HepG2 (cell line): ENCODE measurements around the gene PITX3. TPM values are rescaled to one million over a fixed set of nuclear protein-coding genes. Genes with fewer than 3 reads are reported as not detected.

Experiments used
- ATAC-seq: fragments of 200-7000 bp; cut with Tn5 transposase; 3 replicates; pipeline ENCODE4 v1.9.1; 2020; ENCODE audit warnings: mild to moderate bottlenecking, moderate library complexity
- BruUV-seq: library from RNA; stranded (reverse); fragments of 400-500 nt; replicated peaks from 2 replicates; lab custom pipeline; 2021; lab: Mats Ljungman, UMichigan
- CTCF ChIA-PET: fragments of 300-600 bp; formaldehyde crosslinking; extraction: SDS; loops from one replicate; lab custom pipeline; 2021; ENCODE audit warnings: low total read pairs, inconsistent platforms, low intra/inter-chr PET ratio; lab: Yijun Ruan, JAX
- POLR2A ChIA-PET: fragments of 350-600 bp; sonication (Branson Sonifier 250); formaldehyde crosslinking; loops from one replicate; lab custom pipeline; 2020; ENCODE audit warnings: antibody characterized with exemption, inconsistent platforms; lab: Yijun Ruan, JAX
- DNase-seq: peaks from one replicate; pipeline ENCODE4 v3.0.0-alpha.2; 2015; ENCODE audit warnings: low spot score
- FAIRE-seq: peaks from 3 replicates; lab custom pipeline; 2011; peaks lifted over from hg19 to GRCh38; lab: Jason Lieb, UNC
- H2AFZ ChIP-seq: one replicate; pipeline ENCODE4 v1.6.1; 2011; ENCODE audit warnings: low read length, inconsistent platforms
- H3K27ac ChIP-seq: fragments of 300-600 bp; 3 replicates; pipeline ENCODE4 v1.8.0; 2011; ENCODE audit warnings: mixed run types, mild to moderate bottlenecking, mixed read lengths, low read length, inconsistent platforms; ENCODE audit not compliant: insufficient read depth; ENCODE audit errors: extremely low read length
- H3K27me3 ChIP-seq, 2 experiments: fragments of 200-600 bp in 1 of 2; 2 replicates in 1 of 2; 3 replicates in 1 of 2; pipeline versions ENCODE4 v1.6.0 to v1.8.0; 2011; ENCODE audit warnings: low read length in 2 of 2, mild to moderate bottlenecking in 2 of 2, moderate library complexity in 2 of 2, inconsistent platforms in 1 of 2; ENCODE audit not compliant: insufficient read depth in 2 of 2, control insufficient read depth in 1 of 2
- H3K36me3 ChIP-seq, 2 experiments: fragments of 200-600 bp in 1 of 2; replicated peaks in 1 of 2; 2 replicates in 1 of 2; 3 replicates in 1 of 2; pipeline versions ENCODE4 v1.5.1 to v1.8.0; 2011; ENCODE audit warnings: low read length in 2 of 2, inconsistent platforms in 1 of 2; ENCODE audit not compliant: insufficient read depth in 2 of 2, control insufficient read depth in 1 of 2
- H3K4me1 ChIP-seq: 2 replicates; pipeline ENCODE4 v1.5.1; 2012; ENCODE audit warnings: low read length, inconsistent platforms; ENCODE audit not compliant: insufficient read depth
- H3K4me2 ChIP-seq: 2 replicates; pipeline ENCODE4 v1.6.0; 2011; ENCODE audit warnings: low read depth, low read length, inconsistent platforms
- H3K4me3 ChIP-seq, 3 experiments: fragments of 200-600 bp in 1 of 3; sonication (generic), shearing (Covaris generic) in 1 of 3; replicated peaks in 1 of 3; 2 replicates each; pipeline ENCODE4 v1.5.1; 2011 to 2016; ENCODE audit warnings: low read length in 3 of 3, inconsistent platforms in 2 of 3, low read depth in 2 of 3, mild to moderate bottlenecking in 2 of 3, control low read depth in 1 of 3, mixed read lengths in 1 of 3; ENCODE audit not compliant: insufficient read depth in 1 of 3
- H3K79me2 ChIP-seq: one replicate; pipeline ENCODE4 v1.6.1; 2011; ENCODE audit warnings: low read length, inconsistent platforms; ENCODE audit not compliant: insufficient read depth
- H3K9ac ChIP-seq: 2 replicates; pipeline ENCODE4 v1.6.0; 2011; ENCODE audit warnings: mild to moderate bottlenecking, low read depth, low read length, inconsistent platforms; ENCODE audit not compliant: insufficient read depth
- H3K9me3 ChIP-seq: 2 replicates; pipeline ENCODE4 v1.5.1; 2012; ENCODE audit warnings: mild to moderate bottlenecking, low read length
- H4K20me1 ChIP-seq: 2 replicates; pipeline ENCODE4 v1.6.0; 2011; ENCODE audit warnings: inconsistent platforms, mild to moderate bottlenecking, low read length, moderate library complexity; ENCODE audit not compliant: insufficient read depth
- E2F2 ChIP-seq: sonication (generic); formaldehyde crosslinking; IDR thresholded peaks from 2 replicates; pipeline ENCODE4 v1.4.0; 2020; ENCODE audit warnings: missing genetic modification reagents, borderline replicate concordance
- JARID2 ChIP-seq: sonication (generic); formaldehyde crosslinking; IDR thresholded peaks from 2 replicates; pipeline ENCODE4 v1.8.1; 2023; ENCODE audit warnings: missing genetic modification reagents, inconsistent platforms; ENCODE audit not compliant: insufficient replicate concordance
- MAZ ChIP-seq, 2 experiments: sonication (generic) in 1 of 2; formaldehyde crosslinking in 1 of 2; IDR thresholded peaks; 2 replicates each; pipeline versions ENCODE4 v1.5.0 to v1.6.1; 2012 to 2020; ENCODE audit warnings: low read depth in 2 of 2, mild to moderate bottlenecking in 2 of 2, borderline replicate concordance in 1 of 2, improper control_type of control experiment in 1 of 2, low read length in 1 of 2, missing genetic modification reagents in 1 of 2, moderate library complexity in 1 of 2
- ZFP1 ChIP-seq: IDR thresholded peaks from 2 replicates; pipeline ENCODE4 v1.6.1; 2016
- ZNF614 ChIP-seq: IDR thresholded peaks from 2 replicates; pipeline ENCODE4 v1.6.1; 2018; ENCODE audit warnings: missing biosample characterization, missing genetic modification reagents, inconsistent platforms, borderline replicate concordance
- in situ Hi-C: cut with HindIII; loops from 2 replicates; pipeline ENCODE4 v1.10.0; 2017; ENCODE audit warnings: low pct_unique_long_range_greater_than_20kb; ENCODE audit not compliant: extremely low pct_ligation_motif_present
- intact Hi-C: fragments of 100-400 bp; cut with micrococcal nuclease; formaldehyde crosslinking; loops from one replicate; pipeline ENCODE4 v1.10.0; 2022; ENCODE audit not compliant: unreplicated experiment
- polyA plus RNA-seq, 8 experiments: library from polyadenylated mRNA; depleted of rRNA in 3 of 8; stranded (reverse) in 7 of 8; unstranded in 1 of 8; fragments of >200 nt; fragmentation: Illumina TruSeq in 4 of 8; extraction: Trizol in 4 of 8; gene quantifications; 2 replicates each; pipeline versions ENCODE4 v1.2.1 to v1.2.3, GENCODE V29; 2011 to 2016; ENCODE audit warnings: low read depth in 4 of 8, missing spikeins in 1 of 8, mixed read lengths in 1 of 8; ENCODE audit not compliant: insufficient read depth in 1 of 8
- total RNA-seq, 5 experiments: library from RNA; depleted of rRNA; stranded (reverse); fragments of >200 nt; fragmentation: Illumina TruSeq; extraction: Trizol; gene quantifications; 2 replicates each; pipeline ENCODE4 v1.2.3, GENCODE V29; 2016; ENCODE audit warnings: low read depth in 1 of 5
- TF ChIP-seq, protein P1 (sequence below), 2 experiments: sonication (generic) in 1 of 2; formaldehyde crosslinking in 1 of 2; IDR thresholded peaks; 2 replicates each; pipeline versions ENCODE4 v1.6.1 to v1.9.0; 2014 to 2022; ENCODE audit warnings: antibody characterized with exemption in 1 of 2, borderline replicate concordance in 1 of 2, inconsistent platforms in 1 of 2, low read depth in 1 of 2, missing genetic modification reagents in 1 of 2
- TF ChIP-seq, protein P2 (sequence below): sonication (generic); formaldehyde crosslinking; IDR thresholded peaks from 2 replicates; pipeline ENCODE4 v1.4.0; 2020; ENCODE audit warnings: missing genetic modification reagents
- TF ChIP-seq, protein P3 (sequence below): sonication (generic); formaldehyde crosslinking; IDR thresholded peaks from 2 replicates; pipeline ENCODE4 v1.4.0; 2020; ENCODE audit warnings: mild to moderate bottlenecking, missing genetic modification reagents

The PITX3 gene
- total and polyA plus RNA-seq, 2 of the 13 experiments (the other 11 are each of a cell fraction or from before 2014, with no cell fraction given), result not detected

DNA sequence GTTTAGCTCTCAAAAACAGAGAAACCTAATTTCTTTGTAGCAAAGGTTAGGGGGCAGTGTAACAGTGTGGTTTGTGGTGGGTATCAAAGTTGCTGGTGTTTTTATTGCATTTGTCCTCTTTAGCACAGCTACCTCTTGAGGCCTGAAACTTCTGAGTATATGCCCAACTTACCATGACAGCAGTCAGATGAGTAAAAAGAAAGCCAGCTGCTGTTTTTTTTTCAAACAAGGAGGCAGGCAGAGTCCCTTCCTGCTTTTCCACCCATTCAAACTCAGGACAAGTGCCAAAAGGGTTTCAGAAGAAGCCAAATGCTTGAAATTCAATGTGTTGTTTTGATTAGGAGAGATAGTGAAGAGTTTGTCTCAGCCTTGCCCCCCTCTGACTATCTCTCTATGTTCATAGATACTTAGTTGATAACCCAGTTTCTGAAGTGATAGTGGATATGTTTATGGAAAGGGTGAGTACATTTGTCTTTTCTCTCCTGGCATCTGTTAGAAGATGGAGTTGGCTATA lies 27.1 kb upstream of the PITX3 start (continued):
- TF ChIP-seq, protein P1, sequence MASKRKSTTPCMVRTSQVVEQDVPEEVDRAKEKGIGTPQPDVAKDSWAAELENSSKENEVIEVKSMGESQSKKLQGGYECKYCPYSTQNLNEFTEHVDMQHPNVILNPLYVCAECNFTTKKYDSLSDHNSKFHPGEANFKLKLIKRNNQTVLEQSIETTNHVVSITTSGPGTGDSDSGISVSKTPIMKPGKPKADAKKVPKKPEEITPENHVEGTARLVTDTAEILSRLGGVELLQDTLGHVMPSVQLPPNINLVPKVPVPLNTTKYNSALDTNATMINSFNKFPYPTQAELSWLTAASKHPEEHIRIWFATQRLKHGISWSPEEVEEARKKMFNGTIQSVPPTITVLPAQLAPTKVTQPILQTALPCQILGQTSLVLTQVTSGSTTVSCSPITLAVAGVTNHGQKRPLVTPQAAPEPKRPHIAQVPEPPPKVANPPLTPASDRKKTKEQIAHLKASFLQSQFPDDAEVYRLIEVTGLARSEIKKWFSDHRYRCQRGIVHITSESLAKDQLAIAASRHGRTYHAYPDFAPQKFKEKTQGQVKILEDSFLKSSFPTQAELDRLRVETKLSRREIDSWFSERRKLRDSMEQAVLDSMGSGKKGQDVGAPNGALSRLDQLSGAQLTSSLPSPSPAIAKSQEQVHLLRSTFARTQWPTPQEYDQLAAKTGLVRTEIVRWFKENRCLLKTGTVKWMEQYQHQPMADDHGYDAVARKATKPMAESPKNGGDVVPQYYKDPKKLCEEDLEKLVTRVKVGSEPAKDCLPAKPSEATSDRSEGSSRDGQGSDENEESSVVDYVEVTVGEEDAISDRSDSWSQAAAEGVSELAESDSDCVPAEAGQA (IDR thresholded peaks at IDR 0.05; ENCODE audit: low read depth), result no peak
- TF ChIP-seq, protein P1 (CRISPR knock-in tag; IDR thresholded peaks at IDR 0.05; ENCODE audit: borderline replicate concordance), result no peak
- TF ChIP-seq, all 625 proteins: peak for 0

GRCh38 chr10:102267748-102268147 lies 26.4 kb upstream of the PITX3 start:
- no peak for ATAC-seq
- Histone ChIP-seq H3K36me3 (peaks cover 0 to 25% of the 10 kb centered on the region in 2 experiments; a peak in 4 of 5 replicates), H3K4me1 (peaks cover 12% of the 10 kb centered on the region), H3K9me3 (no peaks in the 10 kb centered on the region), H2AFZ (no peak overlapping the region), H3K27ac (no peak overlapping the region), H4K20me1 (peaks cover 7% of the 10 kb centered on the region; the same call in 1 of the 2 replicates), H3K4me2 (no peak overlapping the region), H3K4me3 (no peak overlapping the region), H3K79me2 (peaks cover 29% of the 10 kb centered on the region), H3K9ac (no peak overlapping the region), H3K27me3 (no peaks in the 10 kb centered on the region)
- DNase-seq, result no peak
- POLR2A ChIA-PET, result interaction anchor here (1.0 kb wide), 1 partner anchor 22 kb away, joined by 3 read pairs; the partner anchor contains the start of gene GBF1
- no TSS peak for BruUV-seq
- intact Hi-C loops (no loop called here), in situ Hi-C loops (no loop called here)
- TF ChIP-seq E2F2 (no peak), MAZ (IDR thresholded peaks at IDR 0.05; ENCODE audit: borderline replicate concordance, low read depth, low read length) (no peak), MAZ (CRISPR knock-in tag; IDR thresholded peaks at IDR 0.05; ENCODE audit: low read depth) (no peak), JARID2 (CRISPR knock-in tag) (no peak), ZFP1 (no peak), ZNF614 (no peak)
- TF ChIP-seq, protein P2, sequence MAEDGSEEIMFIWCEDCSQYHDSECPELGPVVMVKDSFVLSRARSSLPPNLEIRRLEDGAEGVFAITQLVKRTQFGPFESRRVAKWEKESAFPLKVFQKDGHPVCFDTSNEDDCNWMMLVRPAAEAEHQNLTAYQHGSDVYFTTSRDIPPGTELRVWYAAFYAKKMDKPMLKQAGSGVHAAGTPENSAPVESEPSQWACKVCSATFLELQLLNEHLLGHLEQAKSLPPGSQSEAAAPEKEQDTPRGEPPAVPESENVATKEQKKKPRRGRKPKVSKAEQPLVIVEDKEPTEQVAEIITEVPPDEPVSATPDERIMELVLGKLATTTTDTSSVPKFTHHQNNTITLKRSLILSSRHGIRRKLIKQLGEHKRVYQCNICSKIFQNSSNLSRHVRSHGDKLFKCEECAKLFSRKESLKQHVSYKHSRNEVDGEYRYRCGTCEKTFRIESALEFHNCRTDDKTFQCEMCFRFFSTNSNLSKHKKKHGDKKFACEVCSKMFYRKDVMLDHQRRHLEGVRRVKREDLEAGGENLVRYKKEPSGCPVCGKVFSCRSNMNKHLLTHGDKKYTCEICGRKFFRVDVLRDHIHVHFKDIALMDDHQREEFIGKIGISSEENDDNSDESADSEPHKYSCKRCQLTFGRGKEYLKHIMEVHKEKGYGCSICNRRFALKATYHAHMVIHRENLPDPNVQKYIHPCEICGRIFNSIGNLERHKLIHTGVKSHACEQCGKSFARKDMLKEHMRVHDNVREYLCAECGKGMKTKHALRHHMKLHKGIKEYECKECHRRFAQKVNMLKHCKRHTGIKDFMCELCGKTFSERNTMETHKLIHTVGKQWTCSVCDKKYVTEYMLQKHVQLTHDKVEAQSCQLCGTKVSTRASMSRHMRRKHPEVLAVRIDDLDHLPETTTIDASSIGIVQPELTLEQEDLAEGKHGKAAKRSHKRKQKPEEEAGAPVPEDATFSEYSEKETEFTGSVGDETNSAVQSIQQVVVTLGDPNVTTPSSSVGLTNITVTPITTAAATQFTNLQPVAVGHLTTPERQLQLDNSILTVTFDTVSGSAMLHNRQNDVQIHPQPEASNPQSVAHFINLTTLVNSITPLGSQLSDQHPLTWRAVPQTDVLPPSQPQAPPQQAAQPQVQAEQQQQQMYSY (CRISPR knock-in tag), result no peak
- TF ChIP-seq, protein P3, sequence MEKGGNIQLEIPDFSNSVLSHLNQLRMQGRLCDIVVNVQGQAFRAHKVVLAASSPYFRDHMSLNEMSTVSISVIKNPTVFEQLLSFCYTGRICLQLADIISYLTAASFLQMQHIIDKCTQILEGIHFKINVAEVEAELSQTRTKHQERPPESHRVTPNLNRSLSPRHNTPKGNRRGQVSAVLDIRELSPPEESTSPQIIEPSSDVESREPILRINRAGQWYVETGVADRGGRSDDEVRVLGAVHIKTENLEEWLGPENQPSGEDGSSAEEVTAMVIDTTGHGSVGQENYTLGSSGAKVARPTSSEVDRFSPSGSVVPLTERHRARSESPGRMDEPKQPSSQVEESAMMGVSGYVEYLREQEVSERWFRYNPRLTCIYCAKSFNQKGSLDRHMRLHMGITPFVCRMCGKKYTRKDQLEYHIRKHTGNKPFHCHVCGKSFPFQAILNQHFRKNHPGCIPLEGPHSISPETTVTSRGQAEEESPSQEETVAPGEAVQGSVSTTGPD (CRISPR knock-in tag), result no peak
- CTCF ChIA-PET, result no interaction called here
- no peak for FAIRE-seq
